ENCODE results near the gene C17orf50.

DNA sequence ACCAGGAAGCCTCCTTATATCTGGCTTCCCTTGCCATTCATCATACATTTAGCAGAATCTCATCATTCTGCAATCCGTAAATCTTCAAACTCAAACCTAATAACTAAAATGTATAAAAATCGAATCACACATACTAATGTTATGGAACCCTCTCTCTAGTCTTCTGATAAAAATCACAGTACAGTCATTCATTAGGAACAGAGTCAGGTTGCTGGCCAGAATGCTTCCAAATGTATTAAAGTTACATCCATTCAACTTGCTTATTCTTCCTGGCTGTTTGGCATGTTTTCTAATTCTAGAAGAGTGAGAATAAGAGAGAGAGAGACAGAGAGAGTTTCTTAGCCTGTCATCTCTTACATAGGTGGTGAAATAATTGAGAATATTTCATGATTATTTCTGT is 45.7 kb upstream of the C17orf50 start:
- TF ChIP-seq POLR2AphosphoS5 (IDR thresholded peaks at IDR 0.05; ENCODE audit: low read depth, low read length) (no peak), TAF1 (IDR thresholded peaks at IDR 0.05; ENCODE audit: borderline replicate concordance, insufficient read depth, low read length) (no peak), REST (IDR thresholded peaks at IDR 0.05; ENCODE audit: insufficient read depth in 1 of 2, low read depth in 2 of 2, low read length in 2 of 2) (no peak), SIN3A (IDR thresholded peaks at IDR 0.05; ENCODE audit: borderline replicate concordance, insufficient read depth, low read length) (no peak)
